Activated B cell treated with CpG ODN at 0.5 μM for 24 hours (primary cell): ENCODE data around the gene DDX31. TPM values are rescaled to one million over a fixed set of nuclear protein-coding genes. Genes with fewer than 3 reads are reported as not detected.

Experiments
- ATAC-seq: fragments of 200-7000 bp; cut with Tn5 transposase; one replicate; pipeline ENCODE4 v1.10.0; 2021; ENCODE audit warnings: low read depth, mild to moderate bottlenecking, moderate library complexity
- CTCF ChIA-PET: fragments of 350-600 bp; sonication (Branson Sonifier 250); formaldehyde crosslinking; loops from one replicate; lab custom pipeline; 2021; ENCODE audit warnings: antibody characterized with exemption; lab: Charles Lee
- POLR2A ChIA-PET: fragments of 350-600 bp; sonication (Branson Sonifier 250); formaldehyde crosslinking; loops from one replicate; lab custom pipeline; 2021; ENCODE audit warnings: antibody characterized with exemption; lab: Charles Lee
- DNase-seq: peaks from one replicate; pipeline ENCODE4 v3.0.0; 2022
- H3K27ac Mint-ChIP-seq: one replicate; pipeline ENCODE4 v1.8.0; 2020; ENCODE audit warnings: mixed read lengths
- H3K27me3 Mint-ChIP-seq: one replicate; pipeline ENCODE4 v1.8.0; 2021; ENCODE audit warnings: mixed read lengths
- H3K36me3 Mint-ChIP-seq: one replicate; pipeline ENCODE4 v1.8.0; 2021; ENCODE audit warnings: low read depth, mixed read lengths
- H3K4me1 Mint-ChIP-seq: one replicate; pipeline ENCODE4 v1.8.0; 2021; ENCODE audit warnings: mixed read lengths
- H3K4me3 Mint-ChIP-seq: one replicate; pipeline ENCODE4 v1.8.0; 2020; ENCODE audit warnings: mild to moderate bottlenecking, mixed read lengths
- H3K9me3 Mint-ChIP-seq: one replicate; pipeline ENCODE4 v1.8.0; 2020; ENCODE audit warnings: mixed read lengths
- CTCF ChIP-seq: fragments of 200-600 bp; IDR thresholded peaks from one replicate; pipeline ENCODE4 v1.8.0; 2022; ENCODE audit warnings: antibody characterized with exemption, mild to moderate bottlenecking
- intact Hi-C: fragments of 100-400 bp; cut with micrococcal nuclease; formaldehyde crosslinking; loops from one replicate; pipeline ENCODE4 v1.15.1; 2024
- total RNA-seq: library from RNA; stranded (reverse); gene quantifications from 2 replicates; pipeline ENCODE4 v1.2.3, GENCODE V29; 2022

The DDX31 gene
- total RNA-seq, 1 donor from 2014 or later = 21.8 TPM

- ChIA-PET CTCF (no interaction called here), POLR2A (no interaction called here)
- Mint-ChIP-seq H3K4me3 (no peak overlapping the region), H3K36me3 (peaks cover 90% of the 10 kb centered on the region), H3K9me3 (no peaks in the 10 kb centered on the region), H3K27ac (no peak overlapping the region), H3K27me3 (no peaks in the 10 kb centered on the region), H3K4me1 (no peaks in the 10 kb centered on the region)
- intact Hi-C loops = no loop called here
- ATAC-seq (no peak), DNase-seq (no peak)
- TF ChIP-seq CTCF = no peak
These were observed 59.1 kb downstream of the DDX31 start for GRCh38 chr9:132610661-132611060.

DNA sequence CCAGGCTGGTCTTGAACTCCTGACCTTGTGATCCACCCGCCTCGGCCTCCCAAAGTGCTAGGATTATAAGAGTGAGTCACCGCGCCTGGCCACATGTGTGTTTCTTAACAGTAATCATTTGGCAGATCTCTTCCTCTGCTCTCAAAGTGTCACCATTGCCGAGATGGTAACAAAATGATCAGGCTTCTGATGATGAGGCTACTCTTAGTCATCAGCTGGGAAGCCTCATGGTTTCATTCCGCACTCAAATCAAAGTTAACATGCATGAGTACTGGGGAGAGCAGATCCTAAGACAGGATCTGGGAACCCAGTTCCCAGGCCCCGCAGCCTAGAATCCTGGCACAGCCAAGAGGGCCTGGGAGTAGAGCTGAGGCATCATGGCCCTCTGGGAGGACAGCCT, 60.0 kb downstream of the DDX31 start:
- no peaks in the 10 kb centered on the region for H3K27me3 Mint-ChIP-seq
- H3K27ac Mint-ChIP-seq = no peak overlapping the region
- H3K4me3 Mint-ChIP-seq = no peak overlapping the region
- POLR2A ChIA-PET = no interaction called here
- no peaks in the 10 kb centered on the region for H3K9me3 Mint-ChIP-seq
- intact Hi-C loops = no loop called here
- peaks cover 90% of the 10 kb centered on the region for H3K36me3 Mint-ChIP-seq
- ATAC-seq (no peak), DNase-seq (no peak)
- CTCF ChIA-PET = no interaction called here
- no peak for TF ChIP-seq CTCF
- no peaks in the 10 kb centered on the region for H3K4me1 Mint-ChIP-seq

GRCh38 chr9:132609184-132609583, 60.6 kb downstream of the DDX31 start:
- H3K36me3 Mint-ChIP-seq = peaks cover 90% of the 10 kb centered on the region
- no peaks in the 10 kb centered on the region for H3K9me3 Mint-ChIP-seq
- H3K27ac Mint-ChIP-seq = no peak overlapping the region
- intact Hi-C loops = no loop called here
- H3K4me1 Mint-ChIP-seq = no peaks in the 10 kb centered on the region
- no peaks in the 10 kb centered on the region for H3K27me3 Mint-ChIP-seq
- no peak overlapping the region for H3K4me3 Mint-ChIP-seq
- TF ChIP-seq CTCF = no peak
- ChIA-PET POLR2A (no interaction called here), CTCF (no interaction called here)
- ATAC-seq (no peak), DNase-seq (no peak)

GRCh38 chr9:132606066-132606465, 63.7 kb downstream of the DDX31 start:
- no peak overlapping the region for H3K4me3 Mint-ChIP-seq
- no peak for ATAC-seq

DNA sequence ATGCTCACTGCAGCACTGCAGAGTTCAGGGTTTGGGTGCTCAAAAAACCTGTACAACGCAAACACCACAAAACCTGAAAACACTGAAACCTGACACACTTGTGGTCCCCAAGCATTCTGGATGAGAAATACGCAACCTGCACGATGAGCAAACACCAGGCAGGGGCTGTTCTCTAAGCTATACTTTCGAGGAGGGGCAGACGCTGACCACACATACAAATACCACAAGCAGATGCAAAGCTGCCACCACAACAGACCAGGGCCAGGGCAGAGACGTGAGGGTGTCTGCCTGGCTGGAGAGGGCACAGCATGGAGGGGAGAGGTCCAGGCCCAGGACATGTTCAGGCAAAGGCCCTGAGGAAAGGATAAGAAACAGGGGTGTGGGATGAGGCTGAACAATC, 64.4 kb downstream of the DDX31 start:
- no peaks in the 10 kb centered on the region for H3K4me1 Mint-ChIP-seq
- DNase-seq = no peak
- no peak for TF ChIP-seq CTCF
- no peak overlapping the region for H3K4me3 Mint-ChIP-seq
- ATAC-seq = no peak
- peaks cover 93% of the 10 kb centered on the region for H3K36me3 Mint-ChIP-seq
- H3K27me3 Mint-ChIP-seq = no peaks in the 10 kb centered on the region
- CTCF ChIA-PET = no interaction called here
- no peak overlapping the region for H3K27ac Mint-ChIP-seq
- intact Hi-C loops = no loop called here
- POLR2A ChIA-PET = interaction anchor here (0.7 kb wide), 1 partner anchor 39 kb away, joined by 3 read pairs; no protein-coding TSS in a partner anchor
- no peaks in the 10 kb centered on the region for H3K9me3 Mint-ChIP-seq

More at GRCh38 chr9:132606066-132606465, 63.7 kb downstream of the DDX31 start:
- Mint-ChIP-seq H3K27ac (no peak overlapping the region), H3K27me3 (no peaks in the 10 kb centered on the region), H3K36me3 (peaks cover 93% of the 10 kb centered on the region), H3K9me3 (no peaks in the 10 kb centered on the region), H3K4me1 (no peaks in the 10 kb centered on the region)
- ChIA-PET CTCF (no interaction called here), POLR2A (no interaction called here)
- intact Hi-C loops = no loop called here
- no peak for TF ChIP-seq CTCF
- DNase-seq = no peak
